Cerebellar cortex (tissue), 1 donor: ENCODE data around the gene ZNF598.
A peak's percentile ranks its signal among the peaks of the same experiment; 100 is the strongest.
"Not testable (repeated sequence)": the region's sequence is repeated elsewhere in the genome, so short reads cannot be mapped to it uniquely, and the experiment has no call there.

Experiments
- DNase-seq: peaks from one replicate; pipeline ENCODE4 v3.0.0-alpha.2; 2015; ENCODE audit warnings: low spot score

The ZNF598 gene

GRCh38 chr16:2027024-2028010, 17.7 kb upstream of the ZNF598 start:
- peak; percentile 65 for DNase-seq

- no peak for DNase-seq
Observed at GRCh38 chr16:2026461-2027023, 16.9 kb upstream of the ZNF598 start, which contains the start of gene NHERF2. TSS of gene NHERF2 (plus strand) at chr16:2026902. CDS start at chr16:2027006, 104 bp downstream.

- no peak for DNase-seq
Observed at GRCh38 chr16:2025878-2026460, 16.3 kb upstream of the ZNF598 start.

- no peak for DNase-seq
Observed at GRCh38 chr16:2025251-2025650, 15.6 kb upstream of the ZNF598 start.

GRCh38 chr16:2024032-2024420, 14.4 kb upstream of the ZNF598 start:
- DNase-seq = no peak

- DNase-seq = peak; percentile 89
Observed at GRCh38 chr16:2023092-2024031, 13.7 kb upstream of the ZNF598 start.

GRCh38 chr16:2022723-2023091, 13.1 kb upstream of the ZNF598 start:
- DNase-seq = no peak

GRCh38 chr16:2019921-2020831, 10.6 kb upstream of the ZNF598 start:
- no peak for DNase-seq

GRCh38 chr16:2019518-2019920, 9.9 kb upstream of the ZNF598 start, which contains the start of gene NPW:
TSS of gene NPW (plus strand) at chr16:2019785.
- no peak for DNase-seq

GRCh38 chr16:2016407-2016922, 6.8 kb upstream of the ZNF598 start:
- DNase-seq = no peak

- DNase-seq = no peak
Observed at GRCh38 chr16:2015947-2016208, 6.3 kb upstream of the ZNF598 start.

GRCh38 chr16:2015117-2015946, 5.7 kb upstream of the ZNF598 start:
- DNase-seq = no peak

- no peak for DNase-seq
Observed at GRCh38 chr16:2013527-2013926, 3.9 kb upstream of the ZNF598 start.

GRCh38 chr16:2011726-2012125, 2.1 kb upstream of the ZNF598 start:
- DNase-seq = not testable (repeated sequence)

- DNase-seq = no peak
Observed at GRCh38 chr16:2009164-2009711, 383 bp downstream of the ZNF598 start.

GRCh38 chr16:2008631-2009163, 924 bp downstream of the ZNF598 start:
- no peak for DNase-seq

GRCh38 chr16:2008009-2008526, 1.6 kb downstream of the ZNF598 start:
- DNase-seq = no peak

- DNase-seq = no peak
Observed at GRCh38 chr16:2007081-2007836, 2.4 kb downstream of the ZNF598 start.
